NCI-H774 (cell line): ENCODE data around the gene HDAC4.

Experiments used
- DNase-seq: peaks from one replicate; lab custom pipeline; 2025; lab: John Stamatoyannopoulos, UW

Gene HDAC4

GRCh38 chr2:239369631-239370161 lies 31.1 kb downstream of the HDAC4 start:
- DNase-seq = no peak

- DNase-seq = no peak
Measured at GRCh38 chr2:239368906-239369552, 31.8 kb downstream of the HDAC4 start.

GRCh38 chr2:239368321-239368720 lies 32.5 kb downstream of the HDAC4 start:
- DNase-seq = no peak

GRCh38 chr2:239366740-239367139 lies 34.1 kb downstream of the HDAC4 start:
- no peak for DNase-seq

- DNase-seq = no peak
Measured at GRCh38 chr2:239365782-239366435, 34.9 kb downstream of the HDAC4 start.

GRCh38 chr2:239365071-239365781 lies 35.6 kb downstream of the HDAC4 start:
- DNase-seq = no peak

GRCh38 chr2:239363946-239364637 lies 36.7 kb downstream of the HDAC4 start:
- DNase-seq = no peak

GRCh38 chr2:239362507-239362906 lies 38.3 kb downstream of the HDAC4 start:
- no peak for DNase-seq

GRCh38 chr2:239361311-239361642 lies 39.5 kb downstream of the HDAC4 start:
- DNase-seq = no peak

- no peak for DNase-seq
Measured at GRCh38 chr2:239360421-239361310, 40.2 kb downstream of the HDAC4 start.

GRCh38 chr2:239360008-239360407 lies 40.8 kb downstream of the HDAC4 start:
- no peak for DNase-seq

- no peak for DNase-seq
Measured at GRCh38 chr2:239359196-239359912, 41.5 kb downstream of the HDAC4 start.

GRCh38 chr2:239358062-239358754 lies 42.6 kb downstream of the HDAC4 start:
- peak; percentile 56 for DNase-seq

GRCh38 chr2:239355724-239356123 lies 45.1 kb downstream of the HDAC4 start:
- DNase-seq = no peak

- DNase-seq = no peak
Measured at GRCh38 chr2:239355139-239355538, 45.7 kb downstream of the HDAC4 start.

- DNase-seq = no peak
Measured at GRCh38 chr2:239354791-239355136, 46.1 kb downstream of the HDAC4 start.

GRCh38 chr2:239354132-239354790 lies 46.6 kb downstream of the HDAC4 start:
- no peak for DNase-seq

GRCh38 chr2:239353692-239354091 lies 47.1 kb downstream of the HDAC4 start:
- no peak for DNase-seq

- DNase-seq = no peak
Measured at GRCh38 chr2:239351687-239352086, 49.1 kb downstream of the HDAC4 start.
